Measurements from ENCODE around the gene COL24A1. TPM values are rescaled to one million over a fixed set of nuclear protein-coding genes. Genes with fewer than 3 reads are reported as not detected.
A peak's percentile ranks its signal among the peaks of the same experiment; 100 is the strongest.

Gene COL24A1
- total RNA-seq, 1 experiment from 2014 or later = 0.15 TPM

GRCh38 chr1:86159800-86160199 lies 3.2 kb upstream of the COL24A1 start:
- no peak overlapping the region for H3K27ac ChIP-seq (ENCODE audit: low read depth, low read length, poor library complexity, severe bottlenecking)
- no TSS peak for BruUV-seq (replicated peaks)
- ChIA-PET CTCF (no interaction called here), POLR2A (ENCODE audit: low non-redundant PET) (no interaction called here)
- DNase-seq (ENCODE audit: low spot score) = no peak
- no peaks in the 10 kb centered on the region for H3K36me3 ChIP-seq (ENCODE audit: insufficient read depth, low read length, poor library complexity, severe bottlenecking)
- no peaks in the 10 kb centered on the region for H3K9me3 ChIP-seq (ENCODE audit: low read depth, low read length, poor library complexity, severe bottlenecking)
- H3K27me3 ChIP-seq (replicated peaks; ENCODE audit: insufficient read depth, low read depth, low read length, poor library complexity) = peaks cover 18% of the 10 kb centered on the region
- no peak for TF ChIP-seq EZH2 (IDR thresholded peaks at IDR 0.05; ENCODE audit: borderline replicate concordance, low read depth, low read length, poor library complexity, severe bottlenecking)
- TF ChIP-seq CTCF (conservative IDR thresholded peaks at IDR 0.05; ENCODE audit: low read depth, low read length) = no peak
- intact Hi-C loops (cut with micrococcal nuclease; ENCODE audit: unreplicated experiment) = loop anchor here (10.0 kb wide), 1 partner anchor 195 kb away; no protein-coding TSS in a partner anchor
- peaks cover 10% of the 10 kb centered on the region for H3K4me1 ChIP-seq (ENCODE audit: insufficient read depth, low read length, poor library complexity, severe bottlenecking)
- no peak overlapping the region for H3K4me3 ChIP-seq (ENCODE audit: low read depth, low read length, poor library complexity, severe bottlenecking)

GRCh38 chr1:86155807-86156565 lies 586 bp downstream of the COL24A1 start:
- ChIA-PET POLR2A (ENCODE audit: low non-redundant PET) (interaction anchor here (0.8 kb wide), 1 partner anchor 31 kb away, joined by 10 read pairs; no protein-coding TSS in a partner anchor), CTCF (no interaction called here)
- H3K36me3 ChIP-seq (ENCODE audit: insufficient read depth, low read length, poor library complexity, severe bottlenecking) = no peaks in the 10 kb centered on the region
- intact Hi-C loops (cut with micrococcal nuclease; ENCODE audit: unreplicated experiment) = loop anchor here (10.0 kb wide), 1 partner anchor 199 kb away; no protein-coding TSS in a partner anchor
- H3K4me1 ChIP-seq (ENCODE audit: insufficient read depth, low read length, poor library complexity, severe bottlenecking) = peaks cover 10% of the 10 kb centered on the region
- peaks cover 18% of the 10 kb centered on the region for H3K27me3 ChIP-seq (replicated peaks; ENCODE audit: insufficient read depth, low read depth, low read length, poor library complexity)
- peak overlapping the region; percentile 39 for H3K4me3 ChIP-seq (ENCODE audit: low read depth, low read length, poor library complexity, severe bottlenecking)
- H3K9me3 ChIP-seq (ENCODE audit: low read depth, low read length, poor library complexity, severe bottlenecking) = no peaks in the 10 kb centered on the region
- TF ChIP-seq EZH2 (IDR thresholded peaks at IDR 0.05; ENCODE audit: borderline replicate concordance, low read depth, low read length, poor library complexity, severe bottlenecking) = no peak
- no peak for TF ChIP-seq CTCF (conservative IDR thresholded peaks at IDR 0.05; ENCODE audit: low read depth, low read length)
- H3K27ac ChIP-seq (ENCODE audit: low read depth, low read length, poor library complexity, severe bottlenecking) = no peak overlapping the region
- BruUV-seq (replicated peaks) = no TSS peak
- DNase-seq (ENCODE audit: low spot score) = peak; percentile 18

GRCh38 chr1:86155051-86155806 lies 1.3 kb downstream of the COL24A1 start:
- Histone ChIP-seq H3K27me3 (replicated peaks; ENCODE audit: insufficient read depth, low read depth, low read length, poor library complexity) (peaks cover 18% of the 10 kb centered on the region), H3K36me3 (ENCODE audit: insufficient read depth, low read length, poor library complexity, severe bottlenecking) (no peaks in the 10 kb centered on the region), H3K27ac (ENCODE audit: low read depth, low read length, poor library complexity, severe bottlenecking) (no peak overlapping the region), H3K4me3 (ENCODE audit: low read depth, low read length, poor library complexity, severe bottlenecking) (peak overlapping the region; percentile 39), H3K9me3 (ENCODE audit: low read depth, low read length, poor library complexity, severe bottlenecking) (no peaks in the 10 kb centered on the region), H3K4me1 (ENCODE audit: insufficient read depth, low read length, poor library complexity, severe bottlenecking) (peaks cover 10% of the 10 kb centered on the region)
- BruUV-seq (replicated peaks) = no TSS peak
- intact Hi-C loops (cut with micrococcal nuclease; ENCODE audit: unreplicated experiment) = loop anchor here (10.0 kb wide), 1 partner anchor 200 kb away; no protein-coding TSS in a partner anchor
- no peak for TF ChIP-seq EZH2 (IDR thresholded peaks at IDR 0.05; ENCODE audit: borderline replicate concordance, low read depth, low read length, poor library complexity, severe bottlenecking)
- TF ChIP-seq CTCF (conservative IDR thresholded peaks at IDR 0.05; ENCODE audit: low read depth, low read length) = no peak
- POLR2A ChIA-PET (ENCODE audit: low non-redundant PET) = no interaction called here
- CTCF ChIA-PET = no interaction called here
- DNase-seq (ENCODE audit: low spot score) = no peak

Measured in A673 (cell line).